ENCODE measurements around the gene PRR5.

The PRR5 gene

DNA sequence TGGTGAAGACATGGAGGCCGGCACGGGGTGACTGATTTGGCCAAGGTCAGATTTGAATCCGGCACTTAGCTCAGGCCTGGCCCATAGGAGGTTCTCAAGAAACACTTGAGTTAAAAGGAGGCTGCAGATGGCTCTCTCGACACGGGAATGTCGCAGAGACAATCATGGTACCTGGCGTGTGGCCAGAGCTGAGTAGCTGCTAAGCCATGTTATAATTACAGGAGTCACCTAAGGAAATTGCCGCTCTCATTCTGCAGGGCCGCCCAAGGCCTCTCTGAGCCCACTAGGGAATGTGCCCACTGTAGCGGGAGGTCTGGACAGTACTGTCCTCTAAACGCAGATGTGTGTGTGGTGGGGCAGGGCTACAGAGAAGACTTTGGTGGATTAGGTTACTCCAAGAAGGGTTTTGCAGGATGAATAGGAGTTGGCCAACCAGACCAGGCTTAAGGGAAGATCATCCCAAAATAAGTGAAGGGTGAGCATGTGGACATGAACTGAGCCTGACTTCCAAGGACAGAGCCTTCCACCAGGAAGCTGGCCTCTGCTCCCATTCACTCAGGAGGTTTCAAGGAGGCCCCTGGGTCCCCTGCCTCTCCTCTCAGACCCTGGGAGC lies 19.3 kb upstream of the PRR5 start:
- Histone ChIP-seq H3K9me3 (ENCODE audit: severe bottlenecking) (no peaks in the 10 kb centered on the region), H3K36me3 (ENCODE audit: low read depth) (no peaks in the 10 kb centered on the region), H3K27ac (ENCODE audit: poor library complexity, severe bottlenecking) (no peak overlapping the region), H3K27me3 (ENCODE audit: insufficient read depth, poor library complexity, severe bottlenecking) (no peaks in the 10 kb centered on the region), H3K4me3 (ENCODE audit: severe bottlenecking) (no peak overlapping the region), H3K4me1 (ENCODE audit: insufficient read depth, poor library complexity, severe bottlenecking) (peaks cover 10% of the 10 kb centered on the region)
- ATAC-seq (ENCODE audit: low read depth) (no peak), DNase-seq (ENCODE audit: low spot score) (no peak)
- TF ChIP-seq, protein P1, sequence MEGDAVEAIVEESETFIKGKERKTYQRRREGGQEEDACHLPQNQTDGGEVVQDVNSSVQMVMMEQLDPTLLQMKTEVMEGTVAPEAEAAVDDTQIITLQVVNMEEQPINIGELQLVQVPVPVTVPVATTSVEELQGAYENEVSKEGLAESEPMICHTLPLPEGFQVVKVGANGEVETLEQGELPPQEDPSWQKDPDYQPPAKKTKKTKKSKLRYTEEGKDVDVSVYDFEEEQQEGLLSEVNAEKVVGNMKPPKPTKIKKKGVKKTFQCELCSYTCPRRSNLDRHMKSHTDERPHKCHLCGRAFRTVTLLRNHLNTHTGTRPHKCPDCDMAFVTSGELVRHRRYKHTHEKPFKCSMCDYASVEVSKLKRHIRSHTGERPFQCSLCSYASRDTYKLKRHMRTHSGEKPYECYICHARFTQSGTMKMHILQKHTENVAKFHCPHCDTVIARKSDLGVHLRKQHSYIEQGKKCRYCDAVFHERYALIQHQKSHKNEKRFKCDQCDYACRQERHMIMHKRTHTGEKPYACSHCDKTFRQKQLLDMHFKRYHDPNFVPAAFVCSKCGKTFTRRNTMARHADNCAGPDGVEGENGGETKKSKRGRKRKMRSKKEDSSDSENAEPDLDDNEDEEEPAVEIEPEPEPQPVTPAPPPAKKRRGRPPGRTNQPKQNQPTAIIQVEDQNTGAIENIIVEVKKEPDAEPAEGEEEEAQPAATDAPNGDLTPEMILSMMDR (IDR thresholded peaks at IDR 0.05; ENCODE audit: poor library complexity, severe bottlenecking), result no peak

DNA sequence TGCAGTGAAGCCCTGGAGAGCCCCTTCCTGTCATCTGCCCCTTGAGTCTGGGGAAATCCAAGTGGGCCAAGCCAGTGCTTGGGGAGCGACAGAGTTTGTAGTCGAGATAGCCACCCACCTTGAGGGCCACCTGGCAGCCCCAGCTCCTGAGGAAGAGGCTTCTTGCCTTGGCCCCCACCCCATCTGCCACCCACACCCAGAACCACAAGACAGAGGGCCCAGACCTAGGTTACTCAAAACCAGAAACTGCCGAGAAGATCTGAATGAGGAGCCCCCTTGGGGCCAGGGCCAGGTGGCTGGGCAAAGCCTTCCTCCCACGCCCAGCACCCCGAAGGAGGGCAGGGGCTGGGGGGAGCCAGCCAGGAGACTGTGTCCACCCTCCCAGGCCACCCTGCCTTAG lies 18.8 kb upstream of the PRR5 start:
- TF ChIP-seq, protein P1 (IDR thresholded peaks at IDR 0.05; ENCODE audit: poor library complexity, severe bottlenecking), result no peak
- Histone ChIP-seq H3K4me1 (ENCODE audit: insufficient read depth, poor library complexity, severe bottlenecking) (peaks cover 10% of the 10 kb centered on the region), H3K27ac (ENCODE audit: poor library complexity, severe bottlenecking) (no peak overlapping the region), H3K27me3 (ENCODE audit: insufficient read depth, poor library complexity, severe bottlenecking) (no peaks in the 10 kb centered on the region), H3K9me3 (ENCODE audit: severe bottlenecking) (no peaks in the 10 kb centered on the region), H3K4me3 (ENCODE audit: severe bottlenecking) (no peak overlapping the region), H3K36me3 (ENCODE audit: low read depth) (no peaks in the 10 kb centered on the region)
- DNase-seq (ENCODE audit: low spot score) (no peak), ATAC-seq (ENCODE audit: low read depth) (no peak)

GRCh38 chr22:44683881-44684280 lies 18.1 kb upstream of the PRR5 start:
- H3K36me3 ChIP-seq (ENCODE audit: low read depth), result no peaks in the 10 kb centered on the region
- TF ChIP-seq, protein P1 (IDR thresholded peaks at IDR 0.05; ENCODE audit: poor library complexity, severe bottlenecking), result no peak
- DNase-seq (ENCODE audit: low spot score), result no peak
- ATAC-seq (ENCODE audit: low read depth), result no peak
- no peak overlapping the region for H3K4me3 ChIP-seq (ENCODE audit: severe bottlenecking)
- H3K27ac ChIP-seq (ENCODE audit: poor library complexity, severe bottlenecking), result no peak overlapping the region
- H3K9me3 ChIP-seq (ENCODE audit: severe bottlenecking), result no peaks in the 10 kb centered on the region
- H3K4me1 ChIP-seq (ENCODE audit: insufficient read depth, poor library complexity, severe bottlenecking), result peaks cover 10% of the 10 kb centered on the region
- H3K27me3 ChIP-seq (ENCODE audit: insufficient read depth, poor library complexity, severe bottlenecking), result no peaks in the 10 kb centered on the region

GRCh38 chr22:44684506-44685383 lies 17.3 kb upstream of the PRR5 start:
- ATAC-seq (ENCODE audit: low read depth) (peak; percentile 84), DNase-seq (ENCODE audit: low spot score) (no peak)
- Histone ChIP-seq H3K36me3 (ENCODE audit: low read depth) (no peaks in the 10 kb centered on the region), H3K27me3 (ENCODE audit: insufficient read depth, poor library complexity, severe bottlenecking) (no peaks in the 10 kb centered on the region), H3K4me3 (ENCODE audit: severe bottlenecking) (no peak overlapping the region), H3K4me1 (ENCODE audit: insufficient read depth, poor library complexity, severe bottlenecking) (peaks cover 10% of the 10 kb centered on the region), H3K9me3 (ENCODE audit: severe bottlenecking) (no peaks in the 10 kb centered on the region), H3K27ac (ENCODE audit: poor library complexity, severe bottlenecking) (no peak overlapping the region)
- TF ChIP-seq, protein P1 (IDR thresholded peaks at IDR 0.05; ENCODE audit: poor library complexity, severe bottlenecking), result peak; percentile 88

All from RWPE2 (cell line).